HepG2 (cell line): Measurements from ENCODE around the gene EEF1AKMT4. TPM values are rescaled to one million over a fixed set of nuclear protein-coding genes. Genes with fewer than 3 reads are reported as not detected.

ENCODE experiments used
- ATAC-seq: fragments of 200-7000 bp; cut with Tn5 transposase; 3 replicates; pipeline ENCODE4 v1.9.1; 2020; ENCODE audit warnings: mild to moderate bottlenecking, moderate library complexity
- BruUV-seq: library from RNA; stranded (reverse); fragments of 400-500 nt; replicated peaks from 2 replicates; lab custom pipeline; 2021; lab: Mats Ljungman, UMichigan
- CTCF ChIA-PET: fragments of 300-600 bp; formaldehyde crosslinking; extraction: SDS; loops from one replicate; lab custom pipeline; 2021; ENCODE audit warnings: low total read pairs, inconsistent platforms, low intra/inter-chr PET ratio; lab: Yijun Ruan, JAX
- POLR2A ChIA-PET: fragments of 350-600 bp; sonication (Branson Sonifier 250); formaldehyde crosslinking; loops from one replicate; lab custom pipeline; 2020; ENCODE audit warnings: antibody characterized with exemption, inconsistent platforms; lab: Yijun Ruan, JAX
- DNase-seq: peaks from one replicate; pipeline ENCODE4 v3.0.0-alpha.2; 2015; ENCODE audit warnings: low spot score
- FAIRE-seq: peaks from 3 replicates; lab custom pipeline; 2011; peaks lifted over from hg19 to GRCh38; lab: Jason Lieb, UNC
- H2AFZ ChIP-seq: one replicate; pipeline ENCODE4 v1.6.1; 2011; ENCODE audit warnings: low read length, inconsistent platforms
- H3K27ac ChIP-seq: fragments of 300-600 bp; 3 replicates; pipeline ENCODE4 v1.8.0; 2011; ENCODE audit warnings: mixed run types, mild to moderate bottlenecking, mixed read lengths, low read length, inconsistent platforms; ENCODE audit not compliant: insufficient read depth; ENCODE audit errors: extremely low read length
- H3K27me3 ChIP-seq, 2 experiments: fragments of 200-600 bp in 1 of 2; 2 replicates in 1 of 2; 3 replicates in 1 of 2; pipeline versions ENCODE4 v1.6.0 to v1.8.0; 2011; ENCODE audit warnings: low read length in 2 of 2, mild to moderate bottlenecking in 2 of 2, moderate library complexity in 2 of 2, inconsistent platforms in 1 of 2; ENCODE audit not compliant: insufficient read depth in 2 of 2, control insufficient read depth in 1 of 2
- H3K36me3 ChIP-seq, 2 experiments: fragments of 200-600 bp in 1 of 2; replicated peaks in 1 of 2; 2 replicates in 1 of 2; 3 replicates in 1 of 2; pipeline versions ENCODE4 v1.5.1 to v1.8.0; 2011; ENCODE audit warnings: low read length in 2 of 2, inconsistent platforms in 1 of 2; ENCODE audit not compliant: insufficient read depth in 2 of 2, control insufficient read depth in 1 of 2
- H3K4me1 ChIP-seq: 2 replicates; pipeline ENCODE4 v1.5.1; 2012; ENCODE audit warnings: low read length, inconsistent platforms; ENCODE audit not compliant: insufficient read depth
- H3K4me2 ChIP-seq: 2 replicates; pipeline ENCODE4 v1.6.0; 2011; ENCODE audit warnings: low read depth, low read length, inconsistent platforms
- H3K4me3 ChIP-seq, 3 experiments: fragments of 200-600 bp in 1 of 3; sonication (generic), shearing (Covaris generic) in 1 of 3; replicated peaks in 1 of 3; 2 replicates each; pipeline ENCODE4 v1.5.1; 2011 to 2016; ENCODE audit warnings: low read length in 3 of 3, inconsistent platforms in 2 of 3, low read depth in 2 of 3, mild to moderate bottlenecking in 2 of 3, control low read depth in 1 of 3, mixed read lengths in 1 of 3; ENCODE audit not compliant: insufficient read depth in 1 of 3
- H3K79me2 ChIP-seq: one replicate; pipeline ENCODE4 v1.6.1; 2011; ENCODE audit warnings: low read length, inconsistent platforms; ENCODE audit not compliant: insufficient read depth
- H3K9ac ChIP-seq: 2 replicates; pipeline ENCODE4 v1.6.0; 2011; ENCODE audit warnings: mild to moderate bottlenecking, low read depth, low read length, inconsistent platforms; ENCODE audit not compliant: insufficient read depth
- H3K9me3 ChIP-seq: 2 replicates; pipeline ENCODE4 v1.5.1; 2012; ENCODE audit warnings: mild to moderate bottlenecking, low read length
- H4K20me1 ChIP-seq: 2 replicates; pipeline ENCODE4 v1.6.0; 2011; ENCODE audit warnings: inconsistent platforms, mild to moderate bottlenecking, low read length, moderate library complexity; ENCODE audit not compliant: insufficient read depth
- FOXA3 ChIP-seq: IDR thresholded peaks from 2 replicates; pipeline ENCODE4 v1.6.1; 2016; ENCODE audit warnings: missing genetic modification reagents, missing compliant biosample characterization
- FOXO1 ChIP-seq: sonication (generic); formaldehyde crosslinking; IDR thresholded peaks from 2 replicates; pipeline ENCODE4 v1.4.0; 2020; ENCODE audit warnings: missing genetic modification reagents
- KDM3A ChIP-seq: IDR thresholded peaks from 2 replicates; pipeline ENCODE4 v1.6.1; 2018; ENCODE audit warnings: low read depth, missing compliant biosample characterization
- NCOA5 ChIP-seq: sonication (generic); formaldehyde crosslinking; IDR thresholded peaks from 2 replicates; pipeline ENCODE4 v1.4.0; 2020; ENCODE audit warnings: missing genetic modification reagents
- NONO ChIP-seq, 2 experiments: fragments of 450-650 bp in 1 of 2; sonication (generic) in 1 of 2; formaldehyde crosslinking in 1 of 2; IDR thresholded peaks in 1 of 2; conservative IDR thresholded peaks in 1 of 2; 2 replicates each; pipeline versions ENCODE4 v1.6.1 to v1.8.0; 2017 to 2022; ENCODE audit warnings: mild to moderate bottlenecking in 1 of 2, missing genetic modification reagents in 1 of 2, moderate library complexity in 1 of 2
- RNF2 ChIP-seq: fragments of 450-650 bp; conservative IDR thresholded peaks from 2 replicates; pipeline ENCODE4 v1.6.1; 2016; ENCODE audit warnings: low read depth
- SALL1 ChIP-seq: sonication (generic); formaldehyde crosslinking; IDR thresholded peaks from 2 replicates; pipeline ENCODE4 v1.8.0; 2022; ENCODE audit warnings: mild to moderate bottlenecking, missing genetic modification reagents
- ZFP91 ChIP-seq: sonication (generic); formaldehyde crosslinking; IDR thresholded peaks from 2 replicates; pipeline ENCODE4 v1.9.0; 2022; ENCODE audit warnings: missing genetic modification reagents, mild to moderate bottlenecking, borderline replicate concordance
- ZNF496 ChIP-seq: sonication (generic); formaldehyde crosslinking; IDR thresholded peaks from 2 replicates; pipeline ENCODE4 v1.8.1; 2023; ENCODE audit warnings: mild to moderate bottlenecking, moderate library complexity, missing genetic modification reagents; ENCODE audit not compliant: insufficient replicate concordance
- ZNF775 ChIP-seq: sonication (generic); formaldehyde crosslinking; IDR thresholded peaks from 2 replicates; pipeline ENCODE4 v1.4.0; 2020; ENCODE audit warnings: missing genetic modification reagents, mild to moderate bottlenecking, moderate library complexity, borderline replicate concordance
- WGBS: methylation state at CpG from one replicate; pipeline ENCODE4 v1.1.6; 2017; ENCODE audit warnings: low lambda C conversion rate; 5-methylcytosine and 5-hydroxymethylcytosine counted together
- in situ Hi-C: cut with HindIII; loops from 2 replicates; pipeline ENCODE4 v1.10.0; 2017; ENCODE audit warnings: low pct_unique_long_range_greater_than_20kb; ENCODE audit not compliant: extremely low pct_ligation_motif_present
- intact Hi-C: fragments of 100-400 bp; cut with micrococcal nuclease; formaldehyde crosslinking; loops from one replicate; pipeline ENCODE4 v1.10.0; 2022; ENCODE audit not compliant: unreplicated experiment
- polyA plus RNA-seq, 8 experiments: library from polyadenylated mRNA; depleted of rRNA in 3 of 8; stranded (reverse) in 7 of 8; unstranded in 1 of 8; fragments of >200 nt; fragmentation: Illumina TruSeq in 4 of 8; extraction: Trizol in 4 of 8; gene quantifications; 2 replicates each; pipeline versions ENCODE4 v1.2.1 to v1.2.3, GENCODE V29; 2011 to 2016; ENCODE audit warnings: low read depth in 4 of 8, missing spikeins in 1 of 8, mixed read lengths in 1 of 8; ENCODE audit not compliant: insufficient read depth in 1 of 8
- total RNA-seq, 5 experiments: library from RNA; depleted of rRNA; stranded (reverse); fragments of >200 nt; fragmentation: Illumina TruSeq; extraction: Trizol; gene quantifications; 2 replicates each; pipeline ENCODE4 v1.2.3, GENCODE V29; 2016; ENCODE audit warnings: low read depth in 1 of 5
- TF ChIP-seq, protein P1 (sequence below): IDR thresholded peaks from 2 replicates; pipeline ENCODE4 v1.6.1; 2016; ENCODE audit warnings: mild to moderate bottlenecking, missing biosample characterization, missing genetic modification reagents
- TF ChIP-seq, protein P2 (sequence below): sonication (generic); formaldehyde crosslinking; IDR thresholded peaks from 2 replicates; pipeline ENCODE4 v1.5.1; 2020; ENCODE audit warnings: mild to moderate bottlenecking, moderate library complexity, missing genetic modification reagents

Gene EEF1AKMT4
- total and polyA plus RNA-seq, 2 of the 13 experiments (the other 11 are each of a cell fraction or from before 2014, with no cell fraction given) = 13.1 to 15.8 TPM

- no peak overlapping the region for H3K9ac ChIP-seq
- BruUV-seq = no TSS peak
- TF ChIP-seq ZFP91 (peak; percentile 47; the same call in 1 of the 2 replicates), ZNF496 (no peak), FOXO1 (no peak), NCOA5 (CRISPR knock-in tag) (no peak), RNF2 (no peak), ZNF775 (CRISPR knock-in tag) (no peak), NONO (IDR thresholded peaks at IDR 0.05) (no peak), NONO (CRISPR knock-in tag; conservative IDR thresholded peaks at IDR 0.05) (peak; percentile 56; the same call in 1 of the 2 replicates), KDM3A (no peak), FOXA3 (CRISPR knock-in tag) (no peak), SALL1 (0 out of 2 replicates have a peak, but pooled peaks have one; percentile 11)
- TF ChIP-seq, protein P1, sequence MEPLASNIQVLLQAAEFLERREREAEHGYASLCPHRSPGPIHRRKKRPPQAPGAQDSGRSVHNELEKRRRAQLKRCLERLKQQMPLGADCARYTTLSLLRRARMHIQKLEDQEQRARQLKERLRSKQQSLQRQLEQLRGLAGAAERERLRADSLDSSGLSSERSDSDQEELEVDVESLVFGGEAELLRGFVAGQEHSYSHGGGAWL (CRISPR knock-in tag) = no peak
- TF ChIP-seq, protein P2, sequence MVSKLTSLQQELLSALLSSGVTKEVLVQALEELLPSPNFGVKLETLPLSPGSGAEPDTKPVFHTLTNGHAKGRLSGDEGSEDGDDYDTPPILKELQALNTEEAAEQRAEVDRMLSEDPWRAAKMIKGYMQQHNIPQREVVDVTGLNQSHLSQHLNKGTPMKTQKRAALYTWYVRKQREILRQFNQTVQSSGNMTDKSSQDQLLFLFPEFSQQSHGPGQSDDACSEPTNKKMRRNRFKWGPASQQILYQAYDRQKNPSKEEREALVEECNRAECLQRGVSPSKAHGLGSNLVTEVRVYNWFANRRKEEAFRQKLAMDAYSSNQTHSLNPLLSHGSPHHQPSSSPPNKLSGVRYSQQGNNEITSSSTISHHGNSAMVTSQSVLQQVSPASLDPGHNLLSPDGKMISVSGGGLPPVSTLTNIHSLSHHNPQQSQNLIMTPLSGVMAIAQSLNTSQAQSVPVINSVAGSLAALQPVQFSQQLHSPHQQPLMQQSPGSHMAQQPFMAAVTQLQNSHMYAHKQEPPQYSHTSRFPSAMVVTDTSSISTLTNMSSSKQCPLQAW (CRISPR knock-in tag) = no peak
These were observed 19.3 kb upstream of the EEF1AKMT4 start for GRCh38 chr3:184230081-184230602.

More at GRCh38 chr3:184230081-184230602, 19.3 kb upstream of the EEF1AKMT4 start:
- intact Hi-C loops = no loop called here
- no CpG with 5 or more reads among the region's 61 CpGs for WGBS
- ChIA-PET CTCF (interaction anchor here (1.5 kb wide), 2 partner anchors 12 to 20 kb away, joined by 6 to 8 read pairs; partner anchors contain the start of gene EEF1AKMT4), POLR2A (interaction anchor here (0.8 to 2.1 kb wide), 5 partner anchors 10 to 85 kb away, joined by 3 to 8 read pairs (median 4); partner anchors contain the start of gene DVL3)
- peaks cover 11% of the 10 kb centered on the region; the same call in 1 of the 2 replicates for H3K4me1 ChIP-seq
- peak; percentile 20 for DNase-seq
- H2AFZ ChIP-seq = no peak overlapping the region
- no peaks in the 10 kb centered on the region for H3K79me2 ChIP-seq
- peak overlapping the region; percentile 56 to 80 (median 69) for H3K4me3 ChIP-seq
- H4K20me1 ChIP-seq = peaks cover 5% of the 10 kb centered on the region; the same call in 1 of the 2 replicates
- H3K27ac ChIP-seq = no peak overlapping the region
- peak; percentile 58 for ATAC-seq
- H3K4me2 ChIP-seq = peak overlapping the region; percentile 98
- H3K36me3 ChIP-seq = no peaks in the 10 kb centered on the region
- in situ Hi-C loops = loop anchor here (5.0 kb wide), 1 partner anchor 333 kb away; no protein-coding TSS in a partner anchor
- peaks cover 14 to 68% of the 10 kb centered on the region in 2 experiments; a peak in 4 of 5 replicates for H3K27me3 ChIP-seq
- no peak for FAIRE-seq
- no peaks in the 10 kb centered on the region for H3K9me3 ChIP-seq
